Stimulated activated CD4-positive, alpha-beta T cell treated with anti-CD3 and anti-CD28 coated beads, TNF-alpha, amount 100 ng/mL, for 48 hours (primary cell): ENCODE measurements around the gene CFAP46.
A peak's percentile ranks its signal among the peaks of the same experiment; 100 is the strongest.

Source experiments
- DNase-seq, 3 donors: peaks; one replicate each; pipeline ENCODE4 v3.0.0-alpha.2; 2020; ENCODE audit warnings: low read depth in 3 of 3

CFAP46 gene

DNA sequence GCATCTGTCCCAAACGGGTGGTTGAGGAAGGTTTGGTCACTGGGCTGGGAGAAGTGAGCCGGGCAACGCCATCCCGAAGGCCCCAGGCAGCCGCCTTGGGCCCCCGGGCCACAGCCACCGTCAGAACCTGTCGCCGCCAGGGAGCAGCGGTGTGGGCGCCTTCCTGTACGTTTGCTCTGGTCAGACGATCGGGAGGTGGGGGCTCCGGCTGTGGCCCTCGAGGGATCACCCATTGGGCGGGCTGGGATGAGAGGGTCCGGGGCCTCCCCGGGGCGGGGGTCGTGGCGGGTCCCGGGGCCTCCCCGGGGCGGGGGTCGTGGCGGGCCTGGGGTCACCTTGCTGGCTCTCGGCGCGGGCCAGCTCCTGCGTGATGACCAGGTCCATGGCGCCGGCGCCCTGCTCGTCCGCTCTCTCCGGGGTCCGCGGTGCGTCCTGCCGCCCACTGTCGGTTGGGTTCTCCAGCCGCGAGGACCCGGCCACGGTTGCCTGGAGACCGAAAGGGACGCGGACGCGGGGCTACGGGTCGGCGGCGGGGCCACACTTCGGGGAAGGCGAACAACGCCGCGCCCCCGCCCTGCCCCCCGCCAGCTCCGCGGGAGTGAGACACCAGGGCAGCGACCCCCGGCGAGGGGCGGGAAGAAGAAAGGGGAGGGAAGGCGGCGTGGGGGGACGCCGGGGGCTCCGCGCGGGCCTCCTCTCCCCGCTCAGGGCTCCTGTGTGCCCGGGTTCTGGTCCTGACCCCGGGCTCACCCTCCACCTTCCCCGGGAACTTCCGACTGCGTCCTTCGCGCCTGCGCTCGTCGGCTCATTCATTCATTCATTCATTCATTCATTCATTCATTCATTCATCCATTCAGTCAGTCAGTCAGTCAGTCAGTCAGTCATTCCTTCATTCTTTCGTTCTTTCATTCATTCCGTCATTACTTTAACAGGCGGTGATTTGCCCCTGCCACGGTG, at the start of gene CFAP46:
Gene CFAP46 (minus strand): TSS at position 470 of the 957 bp plus-strand sequence. CDS start 86 bp downstream, at position 384.
- peak in 1 of 3 donors; percentile 24 for DNase-seq

DNA sequence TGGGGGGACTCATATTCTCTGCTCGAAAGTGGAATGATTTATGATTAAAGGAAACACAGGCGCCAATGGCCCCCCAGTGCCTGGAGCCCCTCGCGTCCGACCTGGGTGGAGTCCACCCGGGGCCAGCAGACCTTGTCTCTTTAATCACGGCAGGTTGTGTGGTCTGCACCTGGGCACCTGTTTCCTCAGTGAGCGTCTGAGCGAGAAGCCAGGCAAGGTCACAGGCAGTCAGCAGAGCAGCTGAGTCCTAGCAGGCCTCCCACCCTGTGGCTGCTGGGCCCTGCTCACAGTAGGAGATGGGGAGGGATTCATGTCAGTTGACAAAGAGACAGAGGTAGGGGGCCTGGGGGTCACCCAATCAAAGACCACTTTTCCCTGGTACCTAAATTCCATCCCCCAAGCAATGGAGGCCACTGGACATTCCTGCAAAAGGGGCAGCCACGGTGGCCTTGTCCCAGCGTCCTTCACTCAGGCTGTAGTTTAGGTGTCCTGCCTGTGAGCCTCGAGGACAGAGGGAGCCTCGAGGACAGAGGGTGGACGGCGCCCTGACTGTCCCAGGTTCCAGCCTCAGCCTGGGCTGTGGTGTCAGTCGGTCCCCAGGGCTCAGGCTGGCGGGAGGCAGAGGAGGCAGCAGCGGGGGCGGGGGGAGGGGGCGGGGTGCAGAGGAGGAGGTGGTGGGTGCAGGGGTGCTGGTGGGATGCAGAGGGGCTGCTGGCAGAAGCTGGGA, 49.5 kb upstream of the CFAP46 start:
- DNase-seq: no peak

DNA sequence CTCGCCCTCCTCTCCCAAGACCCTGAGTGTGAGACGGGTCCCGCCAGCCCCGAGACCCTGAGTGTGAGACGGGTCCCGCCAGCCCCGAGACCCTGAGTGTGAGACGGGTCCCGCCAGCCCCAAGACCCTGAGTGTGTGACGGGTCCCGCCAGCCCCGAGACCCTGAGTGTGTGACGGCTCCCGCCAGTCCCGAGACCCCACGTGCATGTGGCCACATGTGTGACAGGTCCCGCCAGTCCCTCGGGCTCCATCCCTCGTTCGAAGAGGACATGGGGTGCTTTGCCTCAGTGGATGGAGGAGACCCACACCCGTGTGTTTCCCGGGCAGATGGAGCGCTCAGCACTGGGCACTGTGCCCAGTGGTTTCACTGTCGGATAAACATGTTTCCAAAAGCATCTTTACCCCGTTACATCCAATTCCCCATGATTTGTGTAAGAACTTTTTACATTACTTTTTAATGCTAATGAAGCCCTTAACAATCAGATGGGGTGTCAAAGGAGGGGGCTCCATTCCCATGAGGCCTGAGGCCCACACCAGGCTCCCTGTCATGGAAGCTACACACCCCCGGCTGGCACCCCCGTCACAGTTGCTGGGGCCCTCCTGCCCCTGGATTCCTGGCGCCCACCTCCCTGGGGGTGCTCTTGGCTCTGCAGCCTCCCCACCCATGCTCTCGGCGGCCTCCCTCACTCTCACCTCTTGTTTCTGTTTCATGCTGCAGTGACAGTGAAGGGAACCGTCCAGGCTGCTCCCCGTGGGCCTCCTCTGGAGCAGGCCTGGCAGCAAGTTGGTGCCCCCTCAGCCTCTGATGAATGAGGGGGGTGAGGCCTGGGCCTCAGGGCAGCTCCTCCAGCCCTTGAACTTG, 48.5 kb upstream of the CFAP46 start:
- no peak for DNase-seq

DNA sequence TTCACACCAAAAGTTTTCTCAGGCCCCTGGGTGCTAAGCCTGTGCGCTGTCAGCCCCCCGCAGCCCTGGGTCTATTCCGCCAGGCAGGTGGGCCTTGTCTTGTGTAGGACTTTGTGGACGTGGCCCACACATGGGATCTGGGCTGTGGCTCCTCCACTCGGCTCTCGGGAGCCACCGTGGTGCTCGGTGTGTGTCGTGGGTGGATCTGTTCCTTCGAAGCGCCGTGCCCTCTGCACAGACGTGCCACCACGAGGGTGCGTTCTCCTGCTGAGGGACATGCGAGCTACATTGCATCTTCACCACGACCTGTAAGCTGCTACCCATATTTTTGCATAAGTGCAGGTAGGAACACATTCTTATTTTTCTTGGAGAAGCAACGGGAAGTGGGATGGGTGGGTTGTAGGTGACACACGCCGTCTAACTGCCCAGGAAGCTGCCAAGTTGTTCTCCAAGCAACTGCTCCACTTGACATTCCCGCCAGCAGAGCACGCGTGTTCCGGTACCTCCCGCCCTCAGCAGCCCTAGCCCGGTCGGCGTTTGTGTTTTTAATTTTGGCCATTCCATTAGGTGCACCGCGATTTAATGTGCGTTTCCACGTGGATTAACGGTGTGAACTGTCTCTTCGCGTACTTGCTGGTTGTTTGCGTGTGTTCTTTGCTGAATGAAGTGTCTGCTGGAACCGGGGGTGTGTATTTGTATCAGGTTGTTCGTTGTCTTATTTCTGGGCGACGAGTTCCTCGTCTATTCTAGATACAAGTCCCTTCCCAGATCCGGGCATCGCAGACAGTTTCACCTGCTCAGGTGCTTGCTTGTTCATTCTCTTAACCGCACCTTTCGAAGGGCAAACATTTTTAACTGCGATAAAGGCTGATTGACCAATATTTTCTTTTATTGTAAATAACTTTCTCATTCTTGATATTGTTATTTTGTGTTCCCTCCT, 47.4 kb upstream of the CFAP46 start:
- no peak for DNase-seq

DNA sequence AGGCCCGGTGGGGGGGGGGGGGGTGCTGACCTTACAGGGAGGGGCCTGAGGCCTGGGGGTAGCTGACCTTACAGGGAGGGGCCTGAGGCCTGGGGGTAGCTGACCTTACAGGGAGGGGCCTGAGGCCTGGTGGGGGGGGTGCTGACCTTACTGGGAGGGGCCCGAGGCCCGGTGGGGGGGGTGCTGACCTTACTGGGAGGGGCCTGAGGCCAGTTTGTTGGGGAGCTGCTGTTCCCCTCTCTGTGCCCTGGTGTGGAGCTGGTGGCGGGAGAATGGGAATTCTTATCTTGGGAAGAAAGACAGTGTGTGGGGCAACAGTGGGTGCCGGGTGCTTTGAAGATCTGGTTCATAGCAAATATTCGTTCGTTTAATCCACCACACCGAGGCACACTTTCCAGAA, 46.6 kb upstream of the CFAP46 start:
- DNase-seq: no peak

DNA sequence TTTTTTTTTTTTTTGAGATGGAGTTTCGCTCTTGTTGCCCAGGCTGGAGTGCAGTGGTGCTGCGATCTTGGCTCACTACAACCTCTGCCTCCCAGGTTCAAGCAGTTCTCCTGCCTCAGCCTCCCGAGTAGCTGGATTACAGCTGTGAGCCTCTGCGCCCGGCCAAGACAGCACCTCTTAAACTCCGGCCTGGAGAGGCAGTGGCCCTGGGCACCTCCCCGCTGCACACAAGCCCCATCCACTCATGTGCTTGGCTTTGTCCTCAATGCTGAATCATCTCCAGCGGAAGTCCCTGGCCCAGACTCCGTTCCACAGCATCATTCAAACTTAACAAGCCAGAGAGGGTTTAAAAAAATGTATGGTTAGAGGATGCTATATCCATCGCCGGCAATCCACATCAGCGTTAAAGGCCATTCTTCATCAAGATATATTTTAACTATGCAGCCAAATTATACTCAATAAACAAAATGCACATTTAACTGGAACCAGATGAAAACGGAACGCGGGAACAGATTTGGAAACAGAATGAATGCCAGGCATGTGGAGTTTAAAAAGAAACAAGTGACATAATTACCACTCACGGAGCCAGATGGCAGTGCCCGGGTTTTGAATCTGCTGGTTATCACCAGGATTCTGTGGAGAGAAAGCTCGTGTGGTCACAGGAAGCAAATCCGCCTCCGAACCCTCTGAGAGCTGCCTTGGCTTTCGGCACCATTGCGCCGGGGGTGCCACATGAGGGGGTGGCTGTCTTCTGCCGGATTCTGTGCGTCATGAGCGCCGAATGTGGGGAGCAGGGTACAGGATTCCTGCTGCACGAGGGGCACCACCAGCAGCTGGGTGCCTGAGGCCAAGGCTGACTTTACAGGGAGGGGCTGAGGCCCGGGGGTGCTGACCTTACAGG, 45.6 kb upstream of the CFAP46 start:
- no peak for DNase-seq

DNA sequence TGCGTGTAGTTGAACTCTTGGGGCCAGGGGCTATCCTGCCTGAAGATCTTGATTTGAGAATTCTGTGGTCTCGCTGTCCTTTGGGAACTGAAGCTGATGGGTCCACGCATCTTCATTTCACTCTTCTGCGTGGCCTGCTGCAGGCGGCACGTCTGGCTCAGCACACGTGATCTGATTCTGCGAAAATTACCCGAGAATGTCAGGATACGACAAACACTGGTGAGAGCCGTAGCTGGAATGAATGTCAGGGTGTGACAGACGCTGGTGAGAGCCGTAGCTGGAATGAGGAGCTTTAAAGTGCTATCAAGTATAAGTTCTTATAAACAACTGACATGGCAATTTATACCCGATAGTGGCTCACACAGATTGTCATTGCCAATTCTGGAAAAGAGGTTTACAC, 44.6 kb upstream of the CFAP46 start:
- DNase-seq: no peak

DNA sequence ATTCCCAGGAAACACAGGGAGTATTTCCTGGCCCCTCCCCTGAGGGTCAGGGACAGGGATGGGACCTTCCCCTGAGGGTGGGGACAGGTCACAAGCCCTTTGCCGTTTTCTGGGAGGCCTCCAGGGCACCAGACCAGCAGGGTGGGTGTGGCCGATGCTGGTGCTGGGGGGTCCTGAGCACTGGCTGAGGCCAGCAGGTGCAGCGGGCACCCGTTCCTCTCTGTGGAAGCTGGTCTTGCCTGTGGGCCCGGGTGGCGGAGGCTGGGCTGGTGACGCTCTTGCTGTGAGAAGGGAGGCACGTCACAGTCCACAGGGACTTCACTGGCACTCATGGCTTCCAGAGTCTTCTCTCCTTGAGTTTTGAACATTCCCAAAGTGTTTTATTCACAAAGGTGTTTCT, 44.2 kb upstream of the CFAP46 start:
- DNase-seq: no peak

DNA sequence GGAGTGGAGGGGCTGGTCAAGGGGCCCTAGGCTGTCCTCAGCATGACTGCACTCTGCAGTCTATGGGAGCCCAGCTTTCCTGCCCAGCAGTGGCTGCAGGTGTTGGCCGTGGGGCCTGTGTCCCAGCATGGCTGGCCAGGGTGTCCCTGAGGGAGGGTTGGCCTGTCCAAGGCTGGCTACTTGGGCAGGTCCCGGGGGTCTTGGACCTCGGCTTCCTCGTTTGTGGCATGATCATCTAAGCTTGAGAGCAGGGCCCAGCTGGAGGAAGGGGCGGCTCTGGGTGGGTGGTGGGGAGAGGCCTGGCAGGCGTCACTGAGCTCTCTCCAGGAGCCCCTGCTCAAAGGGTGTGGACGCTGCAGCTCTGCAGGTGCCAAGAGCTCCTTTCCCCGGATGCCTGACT, 43.7 kb upstream of the CFAP46 start:
- no peak for DNase-seq

DNA sequence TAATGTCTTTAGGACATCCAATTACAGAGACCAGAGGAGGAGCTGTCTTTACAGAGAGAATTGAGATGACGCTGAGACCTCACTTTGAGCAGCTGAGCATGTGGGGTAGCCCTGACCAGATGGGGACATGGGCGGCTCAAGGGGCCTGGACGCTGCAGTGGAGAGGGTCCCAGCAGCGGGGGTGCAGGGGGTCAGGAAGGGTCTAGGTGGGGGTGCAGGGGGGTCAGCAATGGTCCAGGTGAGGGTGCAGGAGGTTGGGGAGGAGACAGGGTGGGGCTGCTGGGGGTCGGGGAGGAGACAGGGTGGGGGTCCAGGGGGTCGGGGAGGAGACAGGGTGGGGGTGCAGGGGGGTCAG, 43.2 kb upstream of the CFAP46 start:
- DNase-seq: no peak

DNA sequence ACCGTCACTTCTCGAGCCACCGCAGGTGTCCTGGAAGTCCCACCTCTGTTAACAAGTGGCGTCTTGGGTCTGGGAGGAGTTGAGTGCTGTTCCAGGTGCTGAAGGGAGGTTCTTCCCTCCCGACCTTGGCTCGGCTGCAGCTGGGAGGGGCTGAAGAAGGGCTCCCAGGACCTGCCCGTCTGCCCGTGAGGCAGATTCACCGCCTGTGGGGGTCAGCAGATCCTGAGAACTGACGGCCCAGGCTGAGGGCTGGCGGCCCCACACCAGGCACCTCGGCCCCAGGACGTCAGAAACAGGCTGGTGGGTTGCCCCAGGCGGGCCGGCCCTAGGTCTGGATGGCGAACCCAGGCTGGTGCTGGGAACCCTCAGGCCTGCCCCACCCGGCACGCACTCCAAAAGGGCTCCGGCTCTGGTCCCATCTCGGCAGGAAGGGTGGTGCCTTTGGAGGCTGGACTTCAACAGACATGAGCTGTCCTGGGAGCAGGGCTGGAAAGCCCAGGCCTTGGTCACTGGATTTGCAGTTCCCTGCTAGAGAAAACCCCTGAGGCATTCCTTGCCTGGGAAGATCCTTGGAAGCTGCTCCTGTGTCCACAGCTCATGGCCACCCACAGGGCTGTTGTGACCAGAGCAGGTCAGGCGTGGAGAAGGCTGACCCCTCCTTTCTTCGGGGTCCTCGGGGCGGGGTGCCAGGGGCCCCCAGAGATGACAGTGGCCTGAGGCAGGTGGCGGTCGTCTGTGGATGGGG, 42.6 kb upstream of the CFAP46 start:
- no peak for DNase-seq

DNA sequence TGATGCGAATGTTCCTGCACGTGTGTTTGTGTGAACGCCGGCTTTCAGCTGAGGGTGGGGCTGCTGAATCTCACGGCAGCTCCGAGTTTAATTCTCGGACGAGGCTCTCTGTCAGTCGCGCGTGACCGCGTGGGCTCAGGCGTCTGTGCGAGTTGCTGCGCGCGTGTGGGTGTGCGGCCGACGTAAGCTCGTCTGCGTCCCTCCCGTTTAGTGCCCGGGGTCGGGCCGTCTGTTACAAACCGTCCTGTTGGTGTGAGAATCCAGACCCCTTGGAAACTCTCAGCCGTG, 41.6 kb upstream of the CFAP46 start:
- DNase-seq: no peak

DNA sequence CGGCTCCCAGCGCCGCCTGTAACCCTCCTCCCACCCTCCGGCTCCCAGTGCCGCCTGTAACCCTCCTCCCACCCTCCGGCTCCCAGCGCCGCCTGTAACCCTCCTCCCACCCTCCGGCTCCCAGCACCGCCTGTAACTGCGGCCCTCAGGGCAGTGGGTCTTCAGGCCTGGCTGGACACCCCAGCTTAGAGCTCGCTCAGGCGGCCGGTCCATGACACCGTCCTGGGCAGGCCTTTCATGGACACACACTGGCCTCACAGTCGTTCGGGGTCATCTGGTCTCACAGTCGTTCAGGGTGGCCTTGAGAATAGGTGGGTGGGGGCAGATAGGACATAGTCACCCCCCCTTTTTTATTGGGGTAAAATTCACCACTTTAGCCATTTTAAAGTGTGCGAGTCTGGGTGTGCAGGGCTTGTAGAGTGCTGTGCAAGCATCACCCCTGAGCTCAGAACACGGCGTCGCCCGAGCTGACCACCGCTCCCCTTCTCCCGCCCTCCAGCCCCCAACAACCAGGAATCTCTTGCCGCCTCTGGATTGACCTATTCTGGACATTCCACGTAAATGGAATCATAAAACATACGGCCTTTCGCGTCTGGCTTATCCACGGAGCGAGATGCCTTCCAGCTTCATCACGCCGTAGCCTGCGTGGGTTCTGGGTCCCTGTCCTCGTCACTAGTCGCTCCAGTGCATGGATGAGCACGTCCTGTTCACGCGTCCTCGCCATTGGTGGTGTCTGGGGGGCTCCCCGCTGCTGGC, 41.1 kb upstream of the CFAP46 start:
- no peak for DNase-seq

DNA sequence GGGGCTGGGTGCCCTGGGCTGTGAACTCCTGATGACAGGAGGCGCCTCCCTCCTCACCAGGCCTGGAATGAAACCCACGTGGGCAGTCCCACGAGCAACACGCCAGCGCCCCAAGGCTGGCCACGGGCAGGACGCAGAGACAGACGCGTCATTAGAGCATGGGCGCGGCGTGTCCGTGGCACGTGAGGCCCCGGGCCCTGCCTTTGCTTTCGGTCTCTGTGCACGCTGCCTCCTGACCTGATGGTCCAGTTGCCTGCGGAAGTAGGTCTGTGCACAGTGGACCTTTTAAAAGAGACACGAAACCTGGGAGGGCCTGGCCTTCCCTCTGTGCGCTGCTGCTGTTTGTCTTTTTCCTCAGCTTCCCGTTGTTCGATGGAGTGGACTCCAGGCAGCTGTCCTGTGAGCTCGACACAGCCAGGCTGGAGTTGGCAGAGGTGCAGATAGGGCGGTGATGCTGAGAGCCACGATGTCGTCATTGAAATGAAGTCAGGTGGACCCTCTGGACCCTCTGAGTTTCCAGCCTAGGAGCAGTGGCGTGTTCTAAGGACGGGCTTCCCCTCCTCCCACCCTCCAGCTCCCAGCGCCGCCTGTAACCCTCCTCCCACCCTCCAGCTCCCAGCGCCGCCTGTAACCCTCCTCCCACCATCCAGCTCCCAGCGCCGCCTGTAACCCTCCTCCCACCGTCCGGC, 40.1 kb upstream of the CFAP46 start:
- DNase-seq: no peak

DNA sequence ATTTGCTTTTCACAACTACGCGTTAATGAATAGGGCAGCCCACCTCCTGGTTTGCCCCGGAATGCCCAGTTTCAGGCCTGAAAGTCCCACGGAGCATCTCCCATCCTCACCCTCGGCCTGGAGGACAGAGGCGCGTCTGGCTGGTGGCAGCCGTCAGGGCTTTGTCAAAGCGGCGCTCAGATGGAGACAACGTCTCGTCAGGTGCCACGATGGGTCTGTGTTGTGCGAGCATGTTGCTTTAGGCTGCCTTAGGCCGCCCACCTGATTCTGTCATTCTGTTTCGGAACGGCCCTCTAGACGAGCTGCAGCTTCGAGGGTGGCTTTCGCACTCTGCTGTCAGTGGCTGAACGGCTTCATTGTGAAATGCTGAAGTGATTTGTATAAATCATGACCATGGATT, 39.4 kb upstream of the CFAP46 start:
- DNase-seq: no peak

DNA sequence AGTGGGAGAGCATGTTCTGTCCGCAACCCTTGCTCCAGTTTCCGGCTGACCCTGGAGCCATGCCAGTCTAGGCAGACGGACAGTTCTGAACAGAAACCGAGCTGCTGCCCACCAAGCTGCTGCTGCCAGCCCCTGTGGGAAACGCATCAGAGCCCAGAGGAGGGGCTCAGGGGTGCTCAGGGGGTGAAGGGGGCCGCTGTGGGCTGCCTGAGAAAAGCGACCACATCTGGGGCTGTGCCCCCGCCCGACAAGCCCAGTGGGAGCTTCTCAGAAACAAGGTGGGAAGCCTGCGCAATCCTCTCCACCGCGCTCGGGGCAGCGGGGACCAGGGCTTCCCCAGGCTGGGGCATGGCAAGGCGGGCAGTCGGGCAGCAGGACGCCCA, 38.8 kb upstream of the CFAP46 start:
- DNase-seq: no peak

DNA sequence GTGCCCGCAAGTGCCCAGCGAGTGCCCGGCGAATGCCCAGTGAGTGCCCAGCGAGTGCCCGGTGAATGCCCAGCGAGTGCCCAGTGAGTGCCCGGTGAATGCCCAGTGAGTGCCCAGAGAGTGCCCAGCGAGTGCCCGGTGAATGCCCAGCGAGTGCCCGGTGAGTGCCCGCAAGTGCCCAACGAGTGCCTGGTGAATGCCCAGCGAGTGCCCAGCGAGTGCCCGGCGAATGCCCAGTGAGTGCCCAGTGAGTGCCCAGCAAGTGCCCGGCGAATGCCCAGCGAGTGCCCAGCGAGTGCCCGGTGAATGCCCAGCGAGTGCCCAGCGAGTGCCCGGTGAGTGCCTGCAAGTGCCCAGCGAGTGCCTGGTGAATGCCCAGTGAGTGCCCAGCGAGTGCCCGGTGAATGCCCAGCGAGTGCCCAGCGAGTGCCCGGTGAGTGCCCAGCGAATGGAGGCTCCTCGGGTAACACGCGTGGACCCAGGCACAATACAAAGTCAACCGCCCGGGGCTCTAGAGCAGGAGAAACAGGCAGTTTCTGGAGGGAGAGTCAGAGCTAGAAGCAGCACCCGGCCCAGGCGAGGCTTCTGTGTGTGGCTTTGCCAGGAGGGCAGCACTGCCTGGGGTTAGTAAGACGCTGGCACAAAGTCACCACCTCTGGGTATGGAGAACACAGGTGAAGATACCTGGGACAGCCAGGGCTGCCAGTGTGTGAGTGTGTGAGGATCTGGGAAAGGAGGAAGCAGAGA, 38.2 kb upstream of the CFAP46 start:
- DNase-seq: no peak
